PFSK-1 (cell line): ENCODE data around the gene SELENOF.

ENCODE experiments used
- POLR2AphosphoS5 ChIP-seq: IDR thresholded peaks from 2 replicates; pipeline ENCODE4 v1.6.1; 2012; ENCODE audit warnings: low read depth, mild to moderate bottlenecking, control low read depth, low read length, moderate library complexity
- SIN3A ChIP-seq: IDR thresholded peaks from 2 replicates; pipeline ENCODE4 v1.6.1; 2012; ENCODE audit warnings: mild to moderate bottlenecking, low read length, moderate library complexity, borderline replicate concordance; ENCODE audit not compliant: insufficient read depth
- TAF1 ChIP-seq: IDR thresholded peaks from 2 replicates; pipeline ENCODE4 v1.6.1; 2012; ENCODE audit warnings: low read length, control low read depth, borderline replicate concordance; ENCODE audit not compliant: insufficient read depth

DNA sequence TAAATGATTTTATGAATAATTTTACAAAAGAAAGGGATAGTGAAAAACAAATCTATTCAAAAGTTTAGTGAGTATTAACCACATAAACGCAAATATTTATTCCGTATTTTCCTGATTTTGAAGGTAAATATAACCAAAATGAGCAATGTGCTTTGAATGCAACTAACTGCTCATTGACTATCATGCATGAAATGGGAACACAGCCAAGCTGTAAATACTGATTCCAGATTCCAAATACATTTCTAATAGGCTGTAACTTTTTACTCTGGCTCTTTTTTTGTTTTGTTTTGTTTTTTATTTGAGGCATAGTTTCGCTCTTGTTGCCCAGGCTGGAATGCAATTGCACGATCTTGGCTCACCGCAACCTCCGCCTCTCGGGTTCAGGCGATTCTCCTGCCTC lies 41.8 kb downstream of the SELENOF start:
- TF ChIP-seq SIN3A (no peak), POLR2AphosphoS5 (no peak), TAF1 (no peak)
